Measurements from ENCODE around the gene GGA2.
"Not testable (repeated sequence)": the region's sequence is repeated elsewhere in the genome, so short reads cannot be mapped to it uniquely, and the experiment has no call there.

The GGA2 gene

GRCh38 chr16:23504453-23505179, 5.7 kb downstream of the GGA2 start:
- DNase-seq (ENCODE audit: low read depth in 2 of 2): peak; percentile 57 to 69

- DNase-seq (ENCODE audit: low read depth in 2 of 2): no peak
Observed at GRCh38 chr16:23504076-23504452, 6.2 kb downstream of the GGA2 start.

GRCh38 chr16:23502466-23502865, 7.8 kb downstream of the GGA2 start:
- DNase-seq (ENCODE audit: low read depth in 2 of 2): no peak

GRCh38 chr16:23501291-23501690, 9.0 kb downstream of the GGA2 start:
- DNase-seq (ENCODE audit: low read depth in 2 of 2): no peak

- no peak for DNase-seq (ENCODE audit: low read depth in 2 of 2)
Observed at GRCh38 chr16:23500862-23501225, 9.4 kb downstream of the GGA2 start.

- no peak for DNase-seq (ENCODE audit: low read depth in 2 of 2)
Observed at GRCh38 chr16:23500212-23500861, 10.0 kb downstream of the GGA2 start.

GRCh38 chr16:23499801-23500200, 10.5 kb downstream of the GGA2 start:
- no peak for DNase-seq (ENCODE audit: low read depth in 2 of 2)

GRCh38 chr16:23498863-23499262, 11.4 kb downstream of the GGA2 start:
- DNase-seq (ENCODE audit: low read depth in 2 of 2): no peak

- no peak for DNase-seq (ENCODE audit: low read depth in 2 of 2)
Observed at GRCh38 chr16:23497543-23497868, 12.8 kb downstream of the GGA2 start.

- DNase-seq (ENCODE audit: low read depth in 2 of 2): no peak
Observed at GRCh38 chr16:23496821-23497542, 13.3 kb downstream of the GGA2 start.

- DNase-seq (ENCODE audit: low read depth in 2 of 2): no peak
Observed at GRCh38 chr16:23495671-23496070, 14.6 kb downstream of the GGA2 start.

GRCh38 chr16:23494188-23494587, 16.1 kb downstream of the GGA2 start:
- no peak for DNase-seq (ENCODE audit: low read depth in 2 of 2)

GRCh38 chr16:23491490-23492391, 18.6 kb downstream of the GGA2 start:
- no peak for DNase-seq (ENCODE audit: low read depth in 2 of 2)

GRCh38 chr16:23486480-23486879, 23.8 kb downstream of the GGA2 start:
- no peak for DNase-seq (ENCODE audit: low read depth in 2 of 2)

- no peak for DNase-seq (ENCODE audit: low read depth in 2 of 2)
Observed at GRCh38 chr16:23485841-23486240, 24.5 kb downstream of the GGA2 start.

GRCh38 chr16:23485257-23485614, 25.1 kb downstream of the GGA2 start:
- no peak for DNase-seq (ENCODE audit: low read depth in 2 of 2)

GRCh38 chr16:23484510-23485256, 25.6 kb downstream of the GGA2 start:
- DNase-seq (ENCODE audit: low read depth in 2 of 2): no peak

GRCh38 chr16:23483492-23483891, 26.8 kb downstream of the GGA2 start:
- DNase-seq (ENCODE audit: low read depth in 2 of 2): not testable (repeated sequence)

GRCh38 chr16:23482778-23483177, 27.5 kb downstream of the GGA2 start:
- DNase-seq (ENCODE audit: low read depth in 2 of 2): no peak

- no peak for DNase-seq (ENCODE audit: low read depth in 2 of 2)
Observed at GRCh38 chr16:23480257-23480656, 30.0 kb downstream of the GGA2 start.

- DNase-seq (ENCODE audit: low read depth in 2 of 2): no peak
Observed at GRCh38 chr16:23479138-23479537, 31.2 kb downstream of the GGA2 start.

Data from fibroblast of skin of left quadriceps (primary cell).